Measurements from ENCODE around the gene EDDM3A. TPM values are rescaled to one million over a fixed set of nuclear protein-coding genes. Genes with fewer than 3 reads are reported as not detected.
"Not testable (repeated sequence)": the region's sequence is repeated elsewhere in the genome, so short reads cannot be mapped to it uniquely, and the experiment has no call there.

The EDDM3A gene
- total RNA-seq, 3 donors from 2014 or later = not detected

GRCh38 chr14:20720741-20721140, 24.9 kb upstream of the EDDM3A start:
- intact Hi-C loops (cut with DNase I; ENCODE audit: low total_unique reads) = no loop called here
- H3K27me3 ChIP-seq = no peaks in the 10 kb centered on the region
- TF ChIP-seq CTCF (IDR thresholded peaks at IDR 0.05) (no peak), POLR2A (IDR thresholded peaks at IDR 0.05) (no peak), POLR2AphosphoS5 (IDR thresholded peaks at IDR 0.05) (no peak)

GRCh38 chr14:20722016-20722415, 23.7 kb upstream of the EDDM3A start:
- H3K27me3 ChIP-seq = no peaks in the 10 kb centered on the region
- H3K27ac ChIP-seq = no peak overlapping the region
- H3K36me3 ChIP-seq = no peaks in the 10 kb centered on the region
- TF ChIP-seq POLR2AphosphoS5 (IDR thresholded peaks at IDR 0.05) (no peak), POLR2A (IDR thresholded peaks at IDR 0.05) (no peak), CTCF (IDR thresholded peaks at IDR 0.05) (no peak)
- H3K4me1 ChIP-seq = no peaks in the 10 kb centered on the region
- no peak overlapping the region for H3K4me3 ChIP-seq
- no peak for DNase-seq (ENCODE audit: low spot score in 2 of 2)
- intact Hi-C loops (cut with DNase I; ENCODE audit: low total_unique reads) = no loop called here
- no peaks in the 10 kb centered on the region for H3K9me3 ChIP-seq

More at GRCh38 chr14:20720741-20721140, 24.9 kb upstream of the EDDM3A start:
- no peak for DNase-seq (ENCODE audit: low spot score in 2 of 2)
- H3K36me3 ChIP-seq = no peaks in the 10 kb centered on the region
- no peaks in the 10 kb centered on the region for H3K4me1 ChIP-seq
- H3K4me3 ChIP-seq = no peak overlapping the region
- H3K9me3 ChIP-seq = no peaks in the 10 kb centered on the region
- no peak overlapping the region for H3K27ac ChIP-seq

- TF ChIP-seq POLR2AphosphoS5 (IDR thresholded peaks at IDR 0.05) (no peak), CTCF (IDR thresholded peaks at IDR 0.05) (no peak), POLR2A (IDR thresholded peaks at IDR 0.05) (no peak)
- H3K36me3 ChIP-seq = no peaks in the 10 kb centered on the region
Observed at GRCh38 chr14:20723488-20723887, 22.2 kb upstream of the EDDM3A start.

GRCh38 chr14:20726121-20726520, 19.6 kb upstream of the EDDM3A start:
- DNase-seq (ENCODE audit: low spot score in 2 of 2); intact Hi-C loops (cut with DNase I; ENCODE audit: low total_unique reads): not testable (repeated sequence)
- peak overlapping the region; percentile 75 to 80 for H3K27ac ChIP-seq

More at GRCh38 chr14:20723488-20723887, 22.2 kb upstream of the EDDM3A start:
- DNase-seq (ENCODE audit: low spot score in 2 of 2) = no peak
- Histone ChIP-seq H3K27ac (peak overlapping the region; percentile 70 to 80), H3K4me1 (no peaks in the 10 kb centered on the region), H3K4me3 (peak overlapping the region in 2 of 3 donors; percentile 24 to 57), H3K9me3 (no peaks in the 10 kb centered on the region), H3K27me3 (no peaks in the 10 kb centered on the region)
- intact Hi-C loops (cut with DNase I; ENCODE audit: low total_unique reads) = no loop called here

GRCh38 chr14:20726531-20726930, 19.2 kb upstream of the EDDM3A start:
- DNase-seq (ENCODE audit: low spot score in 2 of 2) = no peak
- no peaks in the 10 kb centered on the region for H3K4me1 ChIP-seq
- H3K4me3 ChIP-seq = no peak overlapping the region
- no peaks in the 10 kb centered on the region for H3K36me3 ChIP-seq
- peak overlapping the region; percentile 75 to 80 for H3K27ac ChIP-seq
- no peaks in the 10 kb centered on the region for H3K9me3 ChIP-seq
- no peaks in the 10 kb centered on the region for H3K27me3 ChIP-seq
- no peak for TF ChIP-seq POLR2AphosphoS5 (IDR thresholded peaks at IDR 0.05)
- no peak for TF ChIP-seq CTCF (IDR thresholded peaks at IDR 0.05)
- TF ChIP-seq POLR2A (IDR thresholded peaks at IDR 0.05) = no peak
- intact Hi-C loops (cut with DNase I; ENCODE audit: low total_unique reads) = no loop called here

More at GRCh38 chr14:20726121-20726520, 19.6 kb upstream of the EDDM3A start:
- H3K27me3 ChIP-seq, H3K4me1 ChIP-seq, H3K4me3 ChIP-seq, H3K9me3 ChIP-seq, H3K36me3 ChIP-seq: not testable (repeated sequence)

- Histone ChIP-seq H3K36me3 (no peaks in the 10 kb centered on the region), H3K9me3 (no peaks in the 10 kb centered on the region), H3K4me3 (no peak overlapping the region), H3K27ac (no peak overlapping the region), H3K4me1 (no peaks in the 10 kb centered on the region), H3K27me3 (no peaks in the 10 kb centered on the region)
- TF ChIP-seq POLR2AphosphoS5 (IDR thresholded peaks at IDR 0.05) (no peak), CTCF (IDR thresholded peaks at IDR 0.05) (no peak), POLR2A (IDR thresholded peaks at IDR 0.05) (no peak)
- no peak for DNase-seq (ENCODE audit: low spot score in 2 of 2)
- intact Hi-C loops (cut with DNase I; ENCODE audit: low total_unique reads) = no loop called here
Observed at GRCh38 chr14:20730891-20731290, 14.8 kb upstream of the EDDM3A start.

All from breast epithelium (tissue), 4 donors.